GM18505 (cell line): ENCODE data around the gene PPP4R2.

ENCODE experiments used
- ATAC-seq: cut with Tn5 transposase; IDR thresholded peaks from one replicate; pipeline ENCODE4 v1.9.1; 2021; ENCODE audit not compliant: unreplicated experiment
- POLR2A ChIP-seq: IDR thresholded peaks from 4 replicates; pipeline ENCODE4 v1.6.1; 2011; ENCODE audit warnings: borderline replicate concordance; ENCODE audit not compliant: insufficient read depth, insufficient read length; ENCODE audit errors: extremely low read depth

PPP4R2 gene

GRCh38 chr3:73018790-73019441, 22.3 kb downstream of the PPP4R2 start:
- TF ChIP-seq POLR2A, result no peak
- ATAC-seq, result no peak

- no peak for ATAC-seq
Measured at GRCh38 chr3:73021301-73021835, 24.8 kb downstream of the PPP4R2 start.

GRCh38 chr3:73024836-73025235, 28.2 kb downstream of the PPP4R2 start:
- no peak for TF ChIP-seq POLR2A
- no peak for ATAC-seq

More at GRCh38 chr3:73021301-73021835, 24.8 kb downstream of the PPP4R2 start:
- TF ChIP-seq POLR2A, result no peak

DNA sequence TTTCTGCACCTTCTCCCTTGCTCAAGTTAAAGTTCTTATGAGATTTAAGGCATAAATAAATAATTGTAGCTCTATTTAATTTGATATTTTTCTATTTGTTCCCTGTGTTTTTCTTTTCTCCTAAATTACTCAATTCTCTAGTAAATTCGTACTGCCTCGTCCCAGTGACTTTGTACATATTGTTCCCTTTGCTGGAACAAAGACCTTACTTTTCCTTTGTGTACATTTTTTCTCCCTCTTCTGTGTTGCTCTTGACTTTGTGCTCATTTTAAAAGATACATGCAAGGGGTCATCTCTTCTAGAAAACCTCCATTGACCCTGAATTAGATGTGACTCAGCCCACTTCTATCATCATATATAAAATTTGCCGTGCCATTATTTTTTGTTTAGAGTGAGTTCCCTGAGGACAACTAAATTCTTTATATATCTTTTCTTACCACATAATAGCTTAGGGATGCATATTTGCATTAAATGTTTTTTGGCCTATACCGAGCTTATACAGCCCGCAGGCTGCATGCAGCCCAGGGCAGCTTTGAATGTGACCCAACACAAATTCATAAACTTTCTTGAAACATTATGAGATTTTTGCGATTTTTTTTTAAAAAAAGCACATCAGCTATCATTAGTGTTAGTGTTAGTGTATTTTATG, 29.6 kb downstream of the PPP4R2 start:
- no peak for TF ChIP-seq POLR2A

GRCh38 chr3:73026760-73027113, 30.1 kb downstream of the PPP4R2 start:
- TF ChIP-seq POLR2A, result no peak
- ATAC-seq, result no peak

More for the DNA sequence above, 29.6 kb downstream of the PPP4R2 start:
- no peak for ATAC-seq

GRCh38 chr3:73028803-73029202, 32.2 kb downstream of the PPP4R2 start:
- TF ChIP-seq POLR2A, result no peak
- no peak for ATAC-seq

DNA sequence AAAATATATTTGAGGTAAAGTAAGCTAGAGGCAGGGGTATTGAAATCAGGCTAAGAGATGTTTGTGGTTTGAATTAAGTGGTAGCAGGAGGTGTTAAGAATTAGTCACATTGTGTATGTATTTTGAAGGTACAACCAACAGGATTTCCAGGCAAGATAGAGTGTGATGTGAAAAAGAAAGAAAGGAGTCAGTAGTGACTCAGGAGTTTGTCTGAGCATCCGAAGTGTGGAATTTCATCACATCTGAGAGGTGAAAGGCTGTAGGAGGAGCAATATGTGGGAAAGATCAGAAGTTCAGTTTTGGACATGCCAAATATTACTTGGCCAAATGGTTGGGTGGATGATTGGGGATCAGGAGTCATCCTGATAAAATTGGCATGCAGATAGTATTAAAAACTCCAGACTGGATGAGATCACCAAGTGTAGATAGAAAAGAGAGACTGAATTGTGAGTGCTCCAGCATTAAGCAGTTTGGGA, 32.7 kb downstream of the PPP4R2 start:
- no peak for ATAC-seq
- no peak for TF ChIP-seq POLR2A

- TF ChIP-seq POLR2A, result no peak
- no peak for ATAC-seq
Measured at GRCh38 chr3:73030073-73030597, 33.5 kb downstream of the PPP4R2 start.

- no peak for ATAC-seq
- TF ChIP-seq POLR2A, result no peak
Measured at GRCh38 chr3:73031573-73032103, 35.0 kb downstream of the PPP4R2 start.

DNA sequence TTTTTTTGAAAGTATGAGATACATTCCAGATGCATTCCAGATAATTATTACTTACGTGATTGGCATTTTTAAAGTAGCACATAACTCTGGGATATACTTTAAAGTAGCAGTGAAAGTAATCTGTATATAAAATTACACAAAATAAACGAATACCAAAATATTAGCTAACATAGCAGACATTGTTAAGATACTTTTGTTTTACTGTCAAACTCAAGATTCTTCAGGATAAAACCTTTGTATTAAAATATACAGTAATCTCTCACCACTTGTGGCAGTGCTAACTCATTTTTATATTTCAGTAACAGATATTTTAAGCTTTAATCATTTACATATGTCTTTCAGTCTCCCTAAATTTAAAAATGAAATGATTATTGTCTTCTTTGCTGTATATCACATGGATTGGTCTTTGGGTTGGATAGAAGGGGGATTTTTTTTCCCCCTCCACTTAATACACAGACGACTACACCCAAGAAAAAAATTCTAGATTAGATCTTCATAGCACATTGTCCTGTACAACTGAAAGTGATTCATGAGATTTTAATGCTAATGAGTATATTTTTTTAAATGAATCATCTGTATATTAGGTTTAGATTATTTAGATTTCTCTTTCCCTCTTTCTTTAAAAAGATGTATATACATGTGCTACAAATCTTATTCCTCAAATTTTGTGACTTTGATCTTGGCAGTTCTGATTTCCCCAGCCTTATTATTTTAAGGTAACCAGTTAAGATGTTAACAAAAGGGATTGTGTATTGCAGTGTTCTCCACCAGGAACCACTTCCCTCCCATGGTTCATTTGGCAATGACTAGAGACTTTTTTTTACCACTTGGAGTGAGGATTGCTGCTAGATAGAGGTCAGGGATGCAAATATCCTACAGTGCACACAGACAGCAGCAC, 40.3 kb downstream of the PPP4R2 start:
- no peak for ATAC-seq
- no peak for TF ChIP-seq POLR2A

DNA sequence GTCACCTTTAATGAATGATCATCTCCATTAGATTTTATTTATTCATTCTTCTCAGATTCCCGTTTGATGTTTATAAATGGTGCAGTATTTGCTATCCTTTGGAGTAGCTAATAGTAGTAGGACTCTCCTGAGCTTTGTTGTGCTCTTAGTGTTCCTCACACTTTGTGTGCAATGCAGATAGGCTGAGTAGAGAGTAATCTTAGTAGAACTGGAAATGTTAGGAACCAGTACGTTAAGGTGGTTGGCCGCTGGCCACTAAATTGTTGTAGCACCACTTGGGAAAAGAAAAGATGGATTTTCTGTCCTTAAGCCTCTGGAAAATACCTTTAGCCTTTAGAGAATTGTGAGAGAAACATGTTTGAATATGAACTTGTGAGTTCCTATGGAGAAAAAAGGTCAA, 44.9 kb downstream of the PPP4R2 start:
- no peak for TF ChIP-seq POLR2A
- ATAC-seq, result no peak

DNA sequence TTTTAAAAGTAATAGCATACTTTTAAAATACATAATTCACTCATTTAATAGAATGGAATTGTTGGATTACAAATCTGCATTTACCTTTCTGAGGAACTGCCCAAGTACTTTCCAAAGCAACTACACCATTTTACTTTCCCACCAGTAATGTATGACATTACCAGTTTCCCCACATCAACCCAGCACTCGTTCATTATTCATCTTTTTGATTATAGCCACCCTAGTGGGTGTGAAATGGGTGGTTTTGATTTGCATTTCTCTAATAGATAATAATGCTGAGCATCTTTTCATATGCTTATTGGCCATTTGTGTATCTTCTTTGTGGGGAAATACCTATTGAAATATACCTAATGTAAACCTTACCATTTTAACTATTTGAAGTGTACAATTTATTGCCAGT, 46.8 kb downstream of the PPP4R2 start:
- ATAC-seq, result no peak
- no peak for TF ChIP-seq POLR2A

GRCh38 chr3:73045391-73045790, 48.8 kb downstream of the PPP4R2 start:
- no peak for TF ChIP-seq POLR2A
- no peak for ATAC-seq
